HG03025 (cell line): Measurements from ENCODE around the gene CCDC57.

Experiments used
- ATAC-seq: cut with Tn5 transposase; IDR thresholded peaks from one replicate; pipeline ENCODE4 v1.9.1; 2021; ENCODE audit warnings: mild to moderate bottlenecking, moderate library complexity; ENCODE audit not compliant: unreplicated experiment, low FRiP score

The CCDC57 gene

GRCh38 chr17:82246365-82247181 is 33.9 kb upstream of the CCDC57 start:
- no peak for ATAC-seq

GRCh38 chr17:82246040-82246364 is 33.4 kb upstream of the CCDC57 start:
- ATAC-seq: no peak

- ATAC-seq: no peak
These were observed 32.7 kb upstream of the CCDC57 start for GRCh38 chr17:82245134-82246039.

GRCh38 chr17:82244413-82245133 is 31.9 kb upstream of the CCDC57 start:
- ATAC-seq: no peak

GRCh38 chr17:82243648-82244412 is 31.2 kb upstream of the CCDC57 start:
- no peak for ATAC-seq

- no peak for ATAC-seq
These were observed 30.5 kb upstream of the CCDC57 start for GRCh38 chr17:82242977-82243647.

GRCh38 chr17:82242698-82242976 is 30.0 kb upstream of the CCDC57 start:
- no peak for ATAC-seq

- no peak for ATAC-seq
These were observed 29.5 kb upstream of the CCDC57 start for GRCh38 chr17:82241926-82242697.

GRCh38 chr17:82241183-82241925 is 28.7 kb upstream of the CCDC57 start:
- ATAC-seq: no peak

- ATAC-seq: no peak
These were observed 28.0 kb upstream of the CCDC57 start for GRCh38 chr17:82240506-82241182.

GRCh38 chr17:82239926-82240505 is 27.4 kb upstream of the CCDC57 start:
- ATAC-seq: no peak

- ATAC-seq: no peak
These were observed 26.8 kb upstream of the CCDC57 start for GRCh38 chr17:82239401-82239925.

GRCh38 chr17:82238472-82239201 is 26.0 kb upstream of the CCDC57 start:
- no peak for ATAC-seq

GRCh38 chr17:82237746-82238471 is 25.3 kb upstream of the CCDC57 start:
- no peak for ATAC-seq

GRCh38 chr17:82237083-82237745 is 24.6 kb upstream of the CCDC57 start:
- ATAC-seq: no peak
